ENCODE measurements around the gene ABCD4.
"Not testable (repeated sequence)": the region's sequence is repeated elsewhere in the genome, so short reads cannot be mapped to it uniquely, and the experiment has no call there.

ABCD4 gene

DNA sequence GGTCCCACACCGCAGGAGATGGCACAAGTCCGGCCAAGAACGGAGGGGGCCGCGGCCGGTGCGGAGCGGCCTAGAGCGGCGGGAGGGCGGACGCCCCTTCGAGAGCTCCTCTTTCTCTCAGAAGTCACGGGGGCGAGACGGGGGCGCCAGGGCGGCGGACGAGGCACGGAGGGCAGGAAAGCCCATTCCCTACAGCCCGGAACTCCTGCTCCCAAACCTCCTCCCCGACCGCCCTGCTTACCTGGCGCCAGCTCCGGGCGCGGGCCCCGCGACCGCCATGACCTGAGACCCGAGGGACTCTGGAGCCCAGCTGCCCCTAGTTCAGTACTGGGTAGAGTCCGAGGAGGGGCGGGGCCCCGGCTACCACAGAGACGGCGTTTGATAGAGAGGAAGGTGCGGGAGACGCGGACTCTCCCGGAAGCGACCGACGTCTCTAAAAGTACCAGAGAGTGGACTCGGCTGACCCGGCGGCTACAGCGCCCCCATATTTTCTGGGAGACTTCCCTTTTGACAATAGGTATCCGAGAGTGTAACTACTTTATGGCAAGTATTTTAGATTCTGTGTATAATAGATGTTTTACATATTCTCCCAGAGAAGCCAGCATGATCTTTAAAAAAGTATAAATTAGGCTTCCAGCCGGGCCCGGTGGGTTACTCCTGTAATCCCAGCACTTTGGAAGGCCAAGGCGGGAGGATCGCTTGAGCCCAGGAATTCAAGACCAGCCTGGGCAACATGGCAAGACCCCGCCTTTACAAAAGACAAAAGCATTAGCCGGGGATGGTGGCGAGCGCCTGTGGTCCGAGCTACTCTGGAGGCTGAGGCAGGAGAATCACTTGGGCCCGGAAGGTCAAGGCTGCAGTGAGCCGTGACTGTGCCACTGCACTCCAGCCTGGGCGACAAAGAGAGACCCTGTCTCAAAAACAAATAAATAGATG lies at the start of gene ABCD4:
ABCD4 (minus strand) TSS at position 301 of the 936 bp plus-strand sequence; CDS start at position 279, 22 bp downstream.
- DNase-seq, result peak; percentile 99

DNA sequence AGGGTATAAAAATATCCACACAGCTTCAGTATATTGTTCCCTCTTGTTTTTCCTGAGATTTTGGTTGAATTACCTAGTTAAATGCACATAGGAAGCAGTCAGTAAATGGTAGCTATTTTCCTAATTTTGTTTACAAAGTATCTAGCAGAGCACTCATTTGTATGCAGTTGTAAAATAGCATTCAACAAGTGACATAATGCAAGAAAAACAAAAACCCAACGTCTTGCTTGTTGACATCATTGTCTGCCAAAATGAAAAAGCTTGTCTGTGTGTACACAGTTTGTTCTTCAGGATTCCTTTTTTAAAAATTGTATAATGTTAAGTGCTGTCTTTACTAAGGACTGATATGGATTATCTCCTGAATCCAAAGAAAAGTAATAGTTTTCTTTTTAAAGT lies 48.2 kb upstream of the ABCD4 start:
- no peak for DNase-seq

DNA sequence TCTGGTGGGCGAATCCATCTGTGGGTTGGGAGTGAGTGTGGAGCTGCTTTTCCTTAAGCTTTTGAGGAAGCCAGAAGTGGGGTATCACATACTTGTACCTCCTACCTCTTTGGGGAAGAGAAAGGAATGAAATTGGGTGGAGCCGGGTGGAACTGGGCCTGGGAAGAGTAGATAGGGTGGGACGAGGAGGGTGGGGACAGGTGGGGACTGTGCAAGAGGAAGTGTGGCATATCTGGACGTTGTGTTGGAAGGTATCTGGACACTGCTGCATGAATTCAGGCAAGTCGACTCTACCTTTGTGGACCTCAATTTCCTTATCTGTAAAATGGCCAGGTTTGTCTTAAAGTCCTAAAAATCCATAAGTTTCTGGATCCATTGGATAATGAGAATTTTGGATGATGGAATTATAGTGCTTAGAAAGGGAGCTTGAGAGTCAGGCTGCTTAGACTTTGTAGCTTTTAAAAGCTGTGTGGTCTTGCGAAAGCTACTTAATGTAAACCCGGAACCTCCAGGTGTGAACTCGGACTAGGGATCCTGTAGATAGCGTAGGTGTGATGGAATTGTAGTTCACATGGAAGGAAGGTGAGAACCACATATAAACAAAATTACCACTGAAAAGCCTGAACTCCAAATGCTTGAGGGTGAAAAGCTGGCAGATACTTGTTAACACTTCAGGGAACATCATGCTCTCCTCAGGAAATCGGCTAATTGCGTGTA lies 47.6 kb upstream of the ABCD4 start:
- no peak for DNase-seq

- no peak for DNase-seq
Measured at GRCh38 chr14:74349757-74350156, 47.0 kb upstream of the ABCD4 start.

DNA sequence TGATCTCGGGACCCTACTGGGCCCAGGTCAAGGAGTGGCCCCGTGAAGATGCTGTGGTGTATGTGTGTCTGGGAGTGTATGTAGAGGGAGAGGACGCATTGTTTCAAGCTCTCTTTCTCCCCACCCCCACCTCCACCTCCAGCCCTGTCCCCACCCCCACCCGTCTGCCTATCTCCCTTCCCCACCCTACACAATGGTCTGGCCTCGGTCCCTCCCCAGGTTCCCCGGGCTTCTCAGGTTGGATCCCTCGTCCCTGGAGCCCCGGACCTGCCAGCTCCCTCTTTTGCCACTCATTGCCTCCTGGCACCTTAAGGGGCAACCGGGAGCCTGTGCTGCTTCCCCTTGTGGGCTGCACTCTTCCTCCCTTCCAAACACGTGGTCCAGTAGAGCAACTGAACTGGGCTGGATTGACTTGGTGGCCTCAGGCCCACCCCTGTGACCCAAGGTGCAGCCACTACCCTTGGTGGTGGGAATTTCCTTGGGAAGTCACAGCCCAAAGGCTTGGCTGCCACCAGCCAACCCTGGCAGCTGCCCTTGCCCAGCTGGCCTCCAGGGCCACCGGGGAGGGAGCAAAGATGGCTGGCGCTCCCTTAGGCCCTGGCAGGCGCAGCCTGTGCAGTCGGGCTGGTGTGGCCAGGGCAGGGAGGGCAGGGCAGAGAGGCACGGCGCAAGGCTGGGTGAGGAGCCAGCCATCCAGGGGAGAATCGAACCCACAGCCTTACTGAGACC lies 46.2 kb upstream of the ABCD4 start:
- no peak for DNase-seq

GRCh38 chr14:74348241-74348734 lies 45.6 kb upstream of the ABCD4 start, which contains the start of gene VRTN:
TSS of gene VRTN (plus strand) at chr14:74348471. CDS start at chr14:74356784, 8,313 bp downstream.
- no peak for DNase-seq

GRCh38 chr14:74347795-74348100 lies 45.0 kb upstream of the ABCD4 start:
- no peak for DNase-seq

GRCh38 chr14:74347097-74347794 lies 44.5 kb upstream of the ABCD4 start:
- DNase-seq, result no peak

DNA sequence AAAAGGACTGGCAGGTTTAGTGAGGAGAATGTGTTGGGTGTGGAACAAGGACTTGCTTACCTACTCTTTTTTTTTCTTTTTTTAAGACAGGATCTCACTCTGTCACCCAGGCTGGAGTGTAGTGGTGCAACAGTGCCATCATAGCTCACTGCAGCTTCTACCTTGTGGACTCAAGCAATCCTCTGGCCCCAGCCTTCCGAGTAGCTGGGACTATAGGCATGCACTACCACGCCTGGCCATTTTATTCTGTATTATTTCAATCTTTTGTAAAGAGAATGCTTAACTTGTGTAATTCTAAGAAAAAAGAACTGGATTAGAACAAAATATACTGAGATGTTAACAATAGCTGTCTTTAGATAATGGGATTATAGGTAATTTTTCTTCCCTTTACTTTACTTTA lies 43.6 kb upstream of the ABCD4 start:
- DNase-seq, result no peak

DNA sequence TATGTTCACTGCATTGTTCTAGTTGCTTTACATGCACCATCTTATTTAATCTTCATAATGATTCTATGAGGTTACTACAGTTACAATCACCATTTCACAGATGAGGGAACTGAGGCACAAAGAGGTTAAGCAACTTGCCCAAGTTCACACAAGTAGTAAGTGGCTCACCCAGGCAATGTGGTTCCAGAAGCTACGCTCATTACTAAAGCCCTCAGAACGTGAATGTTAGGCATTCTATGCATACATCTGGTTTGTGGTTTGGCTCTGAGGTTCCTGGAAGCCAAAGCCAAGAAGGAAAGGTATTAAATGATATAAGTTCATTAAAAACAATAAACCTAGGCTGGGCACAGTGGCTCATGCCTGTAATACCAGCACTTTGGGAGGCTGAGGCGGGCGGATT lies 31.2 kb upstream of the ABCD4 start:
- no peak for DNase-seq

- DNase-seq, result not testable (repeated sequence)
Measured at GRCh38 chr14:74329950-74330552, 27.3 kb upstream of the ABCD4 start.

DNA sequence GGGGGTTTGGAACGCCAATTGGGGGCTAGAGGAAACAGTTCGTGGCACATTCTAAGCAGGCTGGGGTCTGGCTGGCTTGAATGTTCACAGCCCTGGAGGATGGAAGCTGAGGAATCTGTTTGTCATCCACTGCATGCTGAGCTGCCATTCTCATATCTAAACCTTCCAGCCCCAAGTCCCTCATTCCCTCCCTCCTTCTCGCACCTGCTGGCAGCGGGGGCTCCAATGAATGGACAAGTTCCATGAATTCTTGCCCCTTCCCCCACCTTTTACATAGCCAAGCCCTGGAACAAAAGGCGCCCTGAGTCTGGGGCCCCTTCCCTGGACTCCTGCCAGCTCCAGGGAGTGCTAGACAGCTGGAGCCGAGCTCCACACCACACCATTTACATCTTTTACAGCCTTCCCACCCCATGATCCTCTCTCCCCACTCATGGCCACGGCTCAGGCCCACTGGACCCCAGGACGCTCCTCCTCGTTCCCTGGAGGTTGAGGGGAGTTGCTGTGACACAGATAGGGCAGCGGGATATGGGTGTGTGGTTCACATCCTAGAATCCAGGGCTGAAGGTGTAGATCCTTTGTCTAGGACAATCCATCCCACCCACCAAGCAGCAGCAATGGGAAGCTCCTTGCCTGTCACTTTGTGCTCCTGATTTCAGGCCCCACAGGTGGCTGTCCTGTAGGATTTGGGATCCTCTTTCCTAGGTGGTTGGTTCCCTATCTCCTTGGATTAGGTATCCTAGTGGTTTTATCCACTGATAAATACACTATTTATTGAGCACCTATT lies 23.8 kb upstream of the ABCD4 start:
- no peak for DNase-seq

GRCh38 chr14:74325446-74325845 lies 22.7 kb upstream of the ABCD4 start:
- DNase-seq, result no peak

DNA sequence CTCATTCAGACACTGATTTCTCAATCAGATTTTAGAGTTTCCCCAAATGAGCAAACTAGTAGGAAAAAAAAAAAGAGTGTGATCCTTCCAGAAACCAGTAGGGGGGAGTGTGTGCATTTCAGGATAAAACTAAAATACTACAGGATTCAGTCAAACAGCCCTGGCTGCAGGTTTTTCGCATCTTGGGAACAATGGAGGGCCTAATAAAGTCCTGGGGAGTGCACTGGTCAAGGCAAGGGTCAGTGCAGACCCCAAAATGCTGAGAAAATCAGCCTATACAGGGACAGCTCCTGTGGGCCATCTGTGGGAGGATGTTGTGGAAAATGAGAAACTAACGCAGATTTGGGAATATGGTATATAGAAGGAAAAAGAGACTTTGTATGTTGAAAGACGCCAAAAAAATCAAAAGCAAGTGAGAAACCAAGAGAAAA lies 22.2 kb upstream of the ABCD4 start:
- peak; percentile 24 for DNase-seq

DNA sequence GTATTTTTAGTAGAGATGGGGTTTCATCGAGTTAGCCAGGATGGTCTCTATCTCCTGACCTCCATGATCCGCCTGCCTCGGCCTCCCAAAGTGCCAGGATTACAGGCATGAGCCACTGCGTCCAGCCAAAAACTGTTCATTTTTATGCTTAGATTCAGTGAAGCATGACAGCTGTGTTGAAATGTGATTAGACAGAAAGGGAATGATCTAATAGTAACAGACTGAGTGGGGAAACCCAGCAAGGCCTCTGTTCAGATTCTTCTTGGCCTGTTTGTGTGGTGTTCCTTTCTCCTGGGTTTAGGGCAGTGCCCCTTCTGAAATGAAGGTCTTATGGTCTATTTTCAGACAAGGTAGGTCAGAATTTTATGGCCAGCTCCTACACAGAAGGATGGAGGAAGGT lies 11.8 kb upstream of the ABCD4 start:
- DNase-seq, result no peak

DNA sequence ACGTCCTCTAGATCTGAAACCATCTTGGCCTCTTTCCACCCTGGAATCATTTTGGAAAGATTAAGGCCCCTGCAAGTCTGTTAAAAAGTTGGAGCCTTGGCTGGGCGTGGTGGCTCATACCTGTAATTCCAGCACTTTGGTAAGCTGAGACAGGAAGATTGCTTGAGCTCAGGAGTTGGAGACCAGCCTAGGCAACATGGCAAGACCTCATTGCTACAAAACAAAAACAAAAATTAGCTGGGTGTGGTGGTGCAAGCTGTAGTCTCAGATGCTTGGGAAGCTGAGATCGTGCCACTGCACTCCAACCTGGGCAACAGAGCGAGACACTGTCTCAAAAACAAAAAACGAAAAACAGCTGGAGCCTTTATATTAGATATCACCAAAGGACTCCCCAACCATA lies 10.9 kb upstream of the ABCD4 start:
- no peak for DNase-seq

GRCh38 chr14:74312161-74312560 lies 9.4 kb upstream of the ABCD4 start:
- no peak for DNase-seq

DNA sequence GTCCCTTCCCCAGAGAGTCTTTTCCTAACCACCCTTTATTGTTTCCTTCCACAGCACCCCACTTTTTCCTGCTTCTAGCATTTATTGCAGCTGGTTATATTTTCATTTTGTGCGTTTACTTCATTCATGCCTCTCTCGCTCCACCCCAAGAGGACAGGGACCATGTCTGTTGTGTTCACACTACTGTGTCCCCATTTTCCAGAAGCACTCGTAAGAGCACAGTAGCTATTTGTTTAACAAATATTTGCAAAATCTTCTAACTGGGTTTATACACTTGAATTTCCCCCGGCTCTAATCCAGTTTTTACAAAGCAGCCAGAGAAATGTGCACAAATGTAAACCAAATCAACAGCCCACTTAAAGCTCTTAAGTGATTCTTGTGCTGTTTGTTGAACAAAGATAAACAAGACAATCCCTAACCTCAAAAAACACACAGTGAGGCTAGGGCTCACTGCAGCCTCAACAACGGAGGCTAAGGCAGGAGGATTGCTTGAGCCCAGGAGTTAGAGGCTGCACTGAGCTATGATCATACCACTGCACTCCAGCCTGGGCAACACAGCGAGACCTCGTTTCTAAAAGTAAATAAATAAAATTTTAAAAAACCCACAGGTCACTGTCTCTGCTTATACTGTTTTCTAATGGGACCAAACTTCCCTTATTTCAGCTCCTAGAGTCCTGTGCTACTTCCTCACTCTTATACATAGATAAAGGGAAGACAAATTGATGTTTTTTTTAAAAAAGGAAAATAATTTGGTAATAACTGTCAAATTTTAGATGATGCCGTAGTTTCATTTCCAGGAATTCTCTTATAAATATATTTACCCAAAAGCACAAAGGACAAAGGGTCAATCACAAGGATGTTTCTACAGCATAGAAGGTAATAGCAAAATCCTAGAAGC lies 6.6 kb upstream of the ABCD4 start:
- no peak for DNase-seq

DNA sequence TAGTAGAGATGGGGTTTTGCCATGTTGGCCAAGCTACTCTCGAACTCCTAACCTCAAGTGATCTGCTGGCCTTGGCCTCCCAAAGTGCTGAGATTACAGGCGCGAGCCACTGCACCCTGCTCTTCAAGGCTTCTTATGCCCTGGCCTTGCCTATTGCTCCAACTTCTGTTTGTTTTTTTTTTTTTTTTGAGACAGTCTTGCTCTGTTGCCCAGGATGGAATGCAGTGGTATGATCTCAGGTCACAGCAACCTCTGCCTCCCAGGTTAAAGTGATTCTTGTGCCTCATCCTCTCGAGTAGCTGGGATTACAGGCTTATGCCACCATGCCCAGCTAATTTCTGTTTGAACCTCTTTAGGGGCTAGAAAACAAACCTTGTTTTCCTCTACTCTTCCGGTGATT lies 6.0 kb upstream of the ABCD4 start:
- no peak for DNase-seq

- DNase-seq, result peak; percentile 37
Measured at GRCh38 chr14:74302152-74302628, 544 bp downstream of the ABCD4 start.

Measured in DMS79 treated with DMSO at 0.1 percent for 48 hours (cell line).